ENCODE measurements around the gene GLE1.

Gene GLE1, protein sequence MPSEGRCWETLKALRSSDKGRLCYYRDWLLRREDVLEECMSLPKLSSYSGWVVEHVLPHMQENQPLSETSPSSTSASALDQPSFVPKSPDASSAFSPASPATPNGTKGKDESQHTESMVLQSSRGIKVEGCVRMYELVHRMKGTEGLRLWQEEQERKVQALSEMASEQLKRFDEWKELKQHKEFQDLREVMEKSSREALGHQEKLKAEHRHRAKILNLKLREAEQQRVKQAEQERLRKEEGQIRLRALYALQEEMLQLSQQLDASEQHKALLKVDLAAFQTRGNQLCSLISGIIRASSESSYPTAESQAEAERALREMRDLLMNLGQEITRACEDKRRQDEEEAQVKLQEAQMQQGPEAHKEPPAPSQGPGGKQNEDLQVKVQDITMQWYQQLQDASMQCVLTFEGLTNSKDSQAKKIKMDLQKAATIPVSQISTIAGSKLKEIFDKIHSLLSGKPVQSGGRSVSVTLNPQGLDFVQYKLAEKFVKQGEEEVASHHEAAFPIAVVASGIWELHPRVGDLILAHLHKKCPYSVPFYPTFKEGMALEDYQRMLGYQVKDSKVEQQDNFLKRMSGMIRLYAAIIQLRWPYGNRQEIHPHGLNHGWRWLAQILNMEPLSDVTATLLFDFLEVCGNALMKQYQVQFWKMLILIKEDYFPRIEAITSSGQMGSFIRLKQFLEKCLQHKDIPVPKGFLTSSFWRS

DNA sequence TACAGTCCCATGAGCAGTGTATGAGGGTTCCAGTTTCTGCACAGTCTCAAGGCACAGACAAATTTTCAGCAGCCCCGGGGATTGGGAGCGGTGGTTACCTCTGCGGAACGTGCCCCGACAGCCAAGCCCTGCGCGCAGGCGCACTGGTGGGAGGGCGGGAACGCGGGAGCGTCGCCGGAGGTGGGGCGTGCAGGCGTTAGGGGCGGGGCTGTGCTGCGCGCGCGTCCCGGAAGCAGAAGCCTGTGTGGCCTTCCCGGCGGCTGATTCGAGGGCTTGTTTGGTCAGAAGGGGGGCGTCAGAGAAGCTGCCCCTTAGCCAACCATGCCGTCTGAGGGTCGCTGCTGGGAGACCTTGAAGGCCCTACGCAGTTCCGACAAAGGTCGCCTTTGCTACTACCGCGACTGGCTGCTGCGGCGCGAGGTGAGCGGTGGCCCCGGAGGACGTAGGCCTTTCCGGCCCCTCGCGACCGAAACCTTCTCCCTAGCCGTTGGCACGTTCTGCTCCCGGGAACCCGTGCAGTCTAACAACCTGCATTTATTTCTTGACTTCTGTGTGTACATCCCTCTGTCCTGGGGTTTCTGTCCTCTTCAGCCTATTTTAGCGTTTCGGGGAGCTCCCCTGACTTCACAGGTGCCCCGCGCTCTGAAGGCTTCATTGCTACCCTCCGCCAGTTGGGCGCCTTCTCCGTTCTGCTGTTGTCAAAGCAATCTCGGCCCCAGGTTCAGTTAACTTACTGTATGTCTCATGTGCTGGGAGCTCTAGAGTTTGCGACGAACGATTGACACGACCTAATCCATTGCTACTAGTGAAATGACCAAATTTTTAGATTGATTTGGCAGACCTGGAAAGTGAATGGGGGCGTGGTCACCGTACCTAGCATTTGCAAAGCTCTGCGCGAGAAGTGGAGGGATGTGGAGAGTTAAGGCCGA, at the start of gene GLE1:
Gene GLE1 (plus strand): TSS at position 235 of the 929 bp plus-strand sequence. CDS start 87 bp downstream, at position 322.
- TF ChIP-seq EZH2 (IDR thresholded peaks at IDR 0.05) (no peak), FOXP2 (optimal IDR thresholded peaks at IDR 0.05; ENCODE audit: control extremely low read depth, extremely low read length, insufficient read depth) (no peak), POLR2AphosphoS5 (IDR thresholded peaks at IDR 0.05; ENCODE audit: borderline replicate concordance, low read depth, low read length) (peak; percentile 88)
- peaks cover 13% of the 10 kb centered on the region for H3K36me3 ChIP-seq (ENCODE audit: insufficient read depth, low read length)
- H3K27ac ChIP-seq = no peak within 1 kb of the TSS

GRCh38 chr9:128454991-128455390, 49.5 kb upstream of the GLE1 start:
- H3K4me3 ChIP-seq = no peak overlapping the region
- no peak for TF ChIP-seq FOXP2 (optimal IDR thresholded peaks at IDR 0.05; ENCODE audit: control extremely low read depth, extremely low read length, insufficient read depth)
- TF ChIP-seq EZH2 (IDR thresholded peaks at IDR 0.05) = no peak
- no peak for TF ChIP-seq POLR2AphosphoS5 (IDR thresholded peaks at IDR 0.05; ENCODE audit: borderline replicate concordance, low read depth, low read length)
- no peaks in the 10 kb centered on the region for H3K9me3 ChIP-seq (ENCODE audit: low read depth, low read length)
- H3K36me3 ChIP-seq (ENCODE audit: insufficient read depth, low read length) = peaks cover under 1% of the 10 kb centered on the region; the same call in 1 of the 2 replicates
- no peak overlapping the region for H3K27ac ChIP-seq
- H3K9ac ChIP-seq (ENCODE audit: insufficient read length) = no peak overlapping the region
- no peak for DNase-seq (ENCODE audit: low read depth, low spot score)

More for the DNA sequence above, at the start of gene GLE1:
- H3K9ac ChIP-seq (ENCODE audit: insufficient read length) = peak within 1 kb of the TSS; percentile 82
- no peaks in the 10 kb centered on the region for H3K9me3 ChIP-seq (ENCODE audit: low read depth, low read length)
- peak within 1 kb of the TSS; percentile 89 for H3K4me3 ChIP-seq
- DNase-seq (ENCODE audit: low read depth, low spot score) = peak; percentile 18

GRCh38 chr9:128455849-128456612, 48.5 kb upstream of the GLE1 start, which contains the start of gene ODF2:
TSS of gene ODF2 (plus strand) at chr9:128456006. CDS start at chr9:128456092, 86 bp downstream.
- peak; percentile 63 for DNase-seq (ENCODE audit: low read depth, low spot score)
- Histone ChIP-seq H3K36me3 (ENCODE audit: insufficient read depth, low read length) (peaks cover 10% of the 10 kb centered on the region; the same call in 1 of the 2 replicates), H3K9me3 (ENCODE audit: low read depth, low read length) (no peaks in the 10 kb centered on the region), H3K27ac (peak within 1 kb of the TSS; percentile 79; the same call in 1 of the 2 replicates), H3K4me3 (peak within 1 kb of the TSS; percentile 87), H3K9ac (ENCODE audit: insufficient read length) (peak within 1 kb of the TSS; percentile 72)
- TF ChIP-seq EZH2 (IDR thresholded peaks at IDR 0.05) (no peak), POLR2AphosphoS5 (IDR thresholded peaks at IDR 0.05; ENCODE audit: borderline replicate concordance, low read depth, low read length) (peak; percentile 78; the same call in 1 of the 2 replicates), FOXP2 (optimal IDR thresholded peaks at IDR 0.05; ENCODE audit: control extremely low read depth, extremely low read length, insufficient read depth) (peak; percentile 16)

- no peak for TF ChIP-seq FOXP2 (optimal IDR thresholded peaks at IDR 0.05; ENCODE audit: control extremely low read depth, extremely low read length, insufficient read depth)
- TF ChIP-seq POLR2AphosphoS5 (IDR thresholded peaks at IDR 0.05; ENCODE audit: borderline replicate concordance, low read depth, low read length) = peak; percentile 36; the same call in 1 of the 2 replicates
- Histone ChIP-seq H3K36me3 (ENCODE audit: insufficient read depth, low read length) (peaks cover 14% of the 10 kb centered on the region; the same call in 1 of the 2 replicates), H3K9ac (ENCODE audit: insufficient read length) (peak overlapping the region; percentile 72), H3K27ac (peak overlapping the region; percentile 79; the same call in 1 of the 2 replicates), H3K9me3 (ENCODE audit: low read depth, low read length) (no peaks in the 10 kb centered on the region), H3K4me3 (peak overlapping the region; percentile 87)
- peak; percentile 6 for DNase-seq (ENCODE audit: low read depth, low spot score)
Measured at GRCh38 chr9:128456613-128457061, 47.9 kb upstream of the GLE1 start.

DNA sequence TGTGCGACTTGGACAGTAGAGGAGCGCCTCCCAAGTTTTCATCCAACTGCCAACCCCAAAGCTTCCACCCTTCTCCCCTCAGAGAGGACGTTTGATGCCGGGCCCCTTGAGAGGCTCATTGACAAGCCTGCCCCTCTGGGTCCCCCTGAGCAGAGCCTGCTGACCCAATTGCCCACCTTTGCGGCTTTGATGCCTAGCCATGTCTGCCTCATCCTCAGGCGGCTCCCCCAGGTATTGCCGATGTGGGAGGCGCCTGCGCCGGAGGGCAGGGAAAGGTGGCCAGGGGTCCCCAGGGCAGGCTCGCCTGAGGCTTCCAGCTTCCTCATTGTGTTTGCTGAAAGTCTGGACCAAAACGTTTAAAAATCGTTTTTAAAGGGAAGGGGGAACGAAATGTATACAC, 47.3 kb upstream of the GLE1 start:
- DNase-seq (ENCODE audit: low read depth, low spot score) = no peak
- no peaks in the 10 kb centered on the region for H3K9me3 ChIP-seq (ENCODE audit: low read depth, low read length)
- peaks cover 19% of the 10 kb centered on the region; the same call in 1 of the 2 replicates for H3K36me3 ChIP-seq (ENCODE audit: insufficient read depth, low read length)
- no peak overlapping the region for H3K9ac ChIP-seq (ENCODE audit: insufficient read length)
- H3K4me3 ChIP-seq = peak overlapping the region; percentile 87
- TF ChIP-seq EZH2 (IDR thresholded peaks at IDR 0.05) = no peak
- TF ChIP-seq POLR2AphosphoS5 (IDR thresholded peaks at IDR 0.05; ENCODE audit: borderline replicate concordance, low read depth, low read length) = no peak
- TF ChIP-seq FOXP2 (optimal IDR thresholded peaks at IDR 0.05; ENCODE audit: control extremely low read depth, extremely low read length, insufficient read depth) = no peak
- no peak overlapping the region for H3K27ac ChIP-seq

- no peak overlapping the region for H3K9ac ChIP-seq (ENCODE audit: insufficient read length)
- no peak overlapping the region for H3K4me3 ChIP-seq
- H3K9me3 ChIP-seq (ENCODE audit: low read depth, low read length) = no peaks in the 10 kb centered on the region
- H3K27ac ChIP-seq = no peak overlapping the region
- H3K36me3 ChIP-seq (ENCODE audit: insufficient read depth, low read length) = peaks cover 32% of the 10 kb centered on the region; the same call in 1 of the 2 replicates
- TF ChIP-seq EZH2 (IDR thresholded peaks at IDR 0.05) (no peak), POLR2AphosphoS5 (IDR thresholded peaks at IDR 0.05; ENCODE audit: borderline replicate concordance, low read depth, low read length) (no peak), FOXP2 (optimal IDR thresholded peaks at IDR 0.05; ENCODE audit: control extremely low read depth, extremely low read length, insufficient read depth) (no peak)
- no peak for DNase-seq (ENCODE audit: low read depth, low spot score)
Measured at GRCh38 chr9:128459011-128459410, 45.5 kb upstream of the GLE1 start.

DNA sequence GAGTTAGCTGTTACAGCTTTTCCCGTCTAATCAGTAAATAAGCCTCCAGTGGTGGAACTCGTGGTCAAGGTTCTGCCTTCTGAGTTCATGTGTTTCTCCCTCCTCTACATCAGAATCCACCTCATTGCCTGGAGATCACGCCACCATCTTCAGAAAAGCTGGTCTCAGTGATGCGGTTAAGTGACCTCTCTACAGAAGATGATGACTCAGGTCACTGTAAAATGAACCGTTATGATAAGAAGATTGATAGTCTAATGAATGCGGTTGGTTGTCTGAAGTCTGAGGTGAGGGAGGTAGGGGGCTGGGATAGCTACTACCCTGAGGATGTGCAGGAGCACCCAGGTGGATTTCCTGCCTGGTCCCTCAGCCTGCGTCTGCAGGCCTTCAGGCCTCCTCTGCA, 35.4 kb upstream of the GLE1 start:
- no peak for DNase-seq (ENCODE audit: low read depth, low spot score)
- H3K27ac ChIP-seq = no peak overlapping the region
- no peak overlapping the region for H3K4me3 ChIP-seq
- no peaks in the 10 kb centered on the region for H3K9me3 ChIP-seq (ENCODE audit: low read depth, low read length)
- no peak overlapping the region for H3K9ac ChIP-seq (ENCODE audit: insufficient read length)
- TF ChIP-seq FOXP2 (optimal IDR thresholded peaks at IDR 0.05; ENCODE audit: control extremely low read depth, extremely low read length, insufficient read depth) (no peak), POLR2AphosphoS5 (IDR thresholded peaks at IDR 0.05; ENCODE audit: borderline replicate concordance, low read depth, low read length) (no peak), EZH2 (IDR thresholded peaks at IDR 0.05) (no peak)
- peaks cover 29% of the 10 kb centered on the region for H3K36me3 ChIP-seq (ENCODE audit: insufficient read depth, low read length)

All from SK-N-MC (cell line).